ENCODE data around the gene CELSR3. TPM values are rescaled to one million over a fixed set of nuclear protein-coding genes. Genes with fewer than 3 reads are reported as not detected.

Gene CELSR3
- total RNA-seq, 1 experiment from 2014 or later, result 7.7 TPM

DNA sequence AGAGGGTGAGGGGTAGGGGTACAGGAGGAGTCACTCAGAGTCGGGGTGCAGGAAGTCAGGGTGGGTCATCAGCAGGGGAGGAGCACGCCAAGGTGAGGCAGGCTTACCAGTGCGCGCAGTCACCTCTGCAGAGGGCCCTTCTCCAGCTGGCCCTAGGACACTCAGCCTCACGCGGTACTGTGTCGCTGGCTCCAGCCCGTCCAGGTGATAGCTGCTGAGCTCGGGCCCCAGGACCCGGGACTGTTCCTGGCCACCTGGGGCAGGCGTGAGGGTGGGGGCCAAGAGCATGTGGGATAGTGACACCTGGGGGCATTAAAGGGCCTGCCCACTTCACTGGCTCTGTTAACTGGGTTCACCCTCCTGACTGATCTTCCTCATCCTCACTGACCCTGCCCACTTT, 75.0 kb downstream of the CELSR3 start:
- no peaks in the 10 kb centered on the region for H3K9me3 ChIP-seq (ENCODE audit: control insufficient read depth, insufficient read depth, low read depth, low read length)
- in situ Hi-C loops (cut with HindIII; ENCODE audit: low pct_unique_long_range_greater_than_20kb, low sequenced_read_pairs) (no loop called here), intact Hi-C loops (cut with micrococcal nuclease; ENCODE audit: unreplicated experiment) (no loop called here)
- no peak overlapping the region for H3K4me3 ChIP-seq (ENCODE audit: low read depth in 2 of 2, low read length in 2 of 2)
- TF ChIP-seq TCF7L2 (IDR thresholded peaks at IDR 0.05; ENCODE audit: low read depth, low read length) (no peak), POLR2AphosphoS5 (IDR thresholded peaks at IDR 0.05; ENCODE audit: low read depth, low read length) (no peak), SIN3A (IDR thresholded peaks at IDR 0.05; ENCODE audit: borderline replicate concordance, insufficient read depth, low read depth, low read length) (no peak)
- TF ChIP-seq, protein P1, sequence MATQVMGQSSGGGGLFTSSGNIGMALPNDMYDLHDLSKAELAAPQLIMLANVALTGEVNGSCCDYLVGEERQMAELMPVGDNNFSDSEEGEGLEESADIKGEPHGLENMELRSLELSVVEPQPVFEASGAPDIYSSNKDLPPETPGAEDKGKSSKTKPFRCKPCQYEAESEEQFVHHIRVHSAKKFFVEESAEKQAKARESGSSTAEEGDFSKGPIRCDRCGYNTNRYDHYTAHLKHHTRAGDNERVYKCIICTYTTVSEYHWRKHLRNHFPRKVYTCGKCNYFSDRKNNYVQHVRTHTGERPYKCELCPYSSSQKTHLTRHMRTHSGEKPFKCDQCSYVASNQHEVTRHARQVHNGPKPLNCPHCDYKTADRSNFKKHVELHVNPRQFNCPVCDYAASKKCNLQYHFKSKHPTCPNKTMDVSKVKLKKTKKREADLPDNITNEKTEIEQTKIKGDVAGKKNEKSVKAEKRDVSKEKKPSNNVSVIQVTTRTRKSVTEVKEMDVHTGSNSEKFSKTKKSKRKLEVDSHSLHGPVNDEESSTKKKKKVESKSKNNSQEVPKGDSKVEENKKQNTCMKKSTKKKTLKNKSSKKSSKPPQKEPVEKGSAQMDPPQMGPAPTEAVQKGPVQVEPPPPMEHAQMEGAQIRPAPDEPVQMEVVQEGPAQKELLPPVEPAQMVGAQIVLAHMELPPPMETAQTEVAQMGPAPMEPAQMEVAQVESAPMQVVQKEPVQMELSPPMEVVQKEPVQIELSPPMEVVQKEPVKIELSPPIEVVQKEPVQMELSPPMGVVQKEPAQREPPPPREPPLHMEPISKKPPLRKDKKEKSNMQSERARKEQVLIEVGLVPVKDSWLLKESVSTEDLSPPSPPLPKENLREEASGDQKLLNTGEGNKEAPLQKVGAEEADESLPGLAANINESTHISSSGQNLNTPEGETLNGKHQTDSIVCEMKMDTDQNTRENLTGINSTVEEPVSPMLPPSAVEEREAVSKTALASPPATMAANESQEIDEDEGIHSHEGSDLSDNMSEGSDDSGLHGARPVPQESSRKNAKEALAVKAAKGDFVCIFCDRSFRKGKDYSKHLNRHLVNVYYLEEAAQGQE (IDR thresholded peaks at IDR 0.05; ENCODE audit: insufficient read depth in 1 of 2, low read depth in 2 of 2, low read length in 1 of 2), result no peak
- TF ChIP-seq, protein P2, sequence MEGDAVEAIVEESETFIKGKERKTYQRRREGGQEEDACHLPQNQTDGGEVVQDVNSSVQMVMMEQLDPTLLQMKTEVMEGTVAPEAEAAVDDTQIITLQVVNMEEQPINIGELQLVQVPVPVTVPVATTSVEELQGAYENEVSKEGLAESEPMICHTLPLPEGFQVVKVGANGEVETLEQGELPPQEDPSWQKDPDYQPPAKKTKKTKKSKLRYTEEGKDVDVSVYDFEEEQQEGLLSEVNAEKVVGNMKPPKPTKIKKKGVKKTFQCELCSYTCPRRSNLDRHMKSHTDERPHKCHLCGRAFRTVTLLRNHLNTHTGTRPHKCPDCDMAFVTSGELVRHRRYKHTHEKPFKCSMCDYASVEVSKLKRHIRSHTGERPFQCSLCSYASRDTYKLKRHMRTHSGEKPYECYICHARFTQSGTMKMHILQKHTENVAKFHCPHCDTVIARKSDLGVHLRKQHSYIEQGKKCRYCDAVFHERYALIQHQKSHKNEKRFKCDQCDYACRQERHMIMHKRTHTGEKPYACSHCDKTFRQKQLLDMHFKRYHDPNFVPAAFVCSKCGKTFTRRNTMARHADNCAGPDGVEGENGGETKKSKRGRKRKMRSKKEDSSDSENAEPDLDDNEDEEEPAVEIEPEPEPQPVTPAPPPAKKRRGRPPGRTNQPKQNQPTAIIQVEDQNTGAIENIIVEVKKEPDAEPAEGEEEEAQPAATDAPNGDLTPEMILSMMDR (IDR thresholded peaks at IDR 0.05), result no peak
- DNase-seq (ENCODE audit: low read depth, low spot score) (no peak), ATAC-seq (no peak)
- ChIA-PET POLR2A (no interaction called here), CTCF (no interaction called here)
- BruUV-seq (replicated peaks), result no TSS peak
- H3K27ac ChIP-seq (ENCODE audit: low read length), result no peak overlapping the region
- H3K36me3 ChIP-seq (ENCODE audit: control insufficient read depth, insufficient read depth, low read length), result no peaks in the 10 kb centered on the region
- no peaks in the 10 kb centered on the region for H3K4me1 ChIP-seq (ENCODE audit: control insufficient read depth, insufficient read depth, low read length)
- H3K27me3 ChIP-seq (ENCODE audit: control insufficient read depth, insufficient read depth, low read length), result no peaks in the 10 kb centered on the region

Small RNA genes lying within 50 kb of the gene (microRNA-seq; reads per million reads assigned to microRNA genes)
- gene MIR4793 (ENCODE audit: unreplicated experiment), result 0.95 reads per million

Other genes with a start within 250 kb of the CELSR3 start
- 22.8 TPM for gene PLXNB1, start 232.8 kb downstream of the CELSR3 start, total RNA-seq (2021; ENCODE audit: unreplicated experiment)
- gene CCDC51, start 222.8 kb downstream of the CELSR3 start, total RNA-seq (2021; ENCODE audit: unreplicated experiment), result 11.9 TPM
- gene TMA7, start 222.6 kb downstream of the CELSR3 start, total RNA-seq (2021; ENCODE audit: unreplicated experiment), result 175 TPM
- 11.9 TPM for gene ATRIP, start 216.1 kb downstream of the CELSR3 start, total RNA-seq (2021; ENCODE audit: unreplicated experiment)
- 122 TPM for gene SHISA5, start 158.7 kb downstream of the CELSR3 start, total RNA-seq (2021; ENCODE audit: unreplicated experiment)
- gene PFKFB4, start 106.1 kb downstream of the CELSR3 start, total RNA-seq (2021; ENCODE audit: unreplicated experiment), result 6.0 TPM
- gene UCN2, start 99.1 kb downstream of the CELSR3 start, total RNA-seq (2021; ENCODE audit: unreplicated experiment), result 1.8 TPM
- gene COL7A1, start 67.6 kb downstream of the CELSR3 start, total RNA-seq (2021; ENCODE audit: unreplicated experiment), result 40.0 TPM
- 227 TPM for gene UQCRC1, start 53.2 kb downstream of the CELSR3 start, total RNA-seq (2021; ENCODE audit: unreplicated experiment)
- not detected for gene TMEM89, start 41.1 kb downstream of the CELSR3 start, total RNA-seq (2021; ENCODE audit: unreplicated experiment)
- gene SLC26A6, start 27.4 kb downstream of the CELSR3 start, total RNA-seq (2021; ENCODE audit: unreplicated experiment), result 36.3 TPM
- 26.8 TPM for gene NCKIPSD, start 23.0 kb upstream of the CELSR3 start, total RNA-seq (2021; ENCODE audit: unreplicated experiment)
- gene IP6K2, start 54.3 kb upstream of the CELSR3 start, total RNA-seq (2021; ENCODE audit: unreplicated experiment), result 50.2 TPM
- 85.4 TPM for gene PRKAR2A, start 185.0 kb upstream of the CELSR3 start, total RNA-seq (2021; ENCODE audit: unreplicated experiment)
- gene SLC25A20, start 236.0 kb upstream of the CELSR3 start, total RNA-seq (2021; ENCODE audit: unreplicated experiment), result 12.2 TPM